CD14-positive monocyte (primary cell): ENCODE results near the gene SHC2. TPM values are rescaled to one million over a fixed set of nuclear protein-coding genes. Genes with fewer than 3 reads are reported as not detected.
A peak's percentile ranks its signal among the peaks of the same experiment; 100 is the strongest.

Source experiments
- DNase-seq, 3 donors: peaks; one replicate each; pipeline ENCODE4 v3.0.0-alpha.2; 2011 to 2022
- H2AFZ ChIP-seq: 2 replicates; pipeline ENCODE4 v1.6.0; 2012; ENCODE audit warnings: mild to moderate bottlenecking, low read depth, low read length, inconsistent platforms; ENCODE audit not compliant: insufficient read depth, poor library complexity, severe bottlenecking
- H3K27ac ChIP-seq, 2 donors: 1 replicate in 1 of 2; 2 replicates in 1 of 2; pipeline ENCODE4 v1.5.1; 2012 to 2013; ENCODE audit warnings: low read length in 2 of 2, control low read depth in 1 of 2, inconsistent platforms in 1 of 2, low read depth in 1 of 2, mild to moderate bottlenecking in 1 of 2
- H3K27me3 ChIP-seq, 2 donors: one replicate each; pipeline versions ENCODE4 v1.6.0 to v1.6.1; 2011 to 2013; ENCODE audit warnings: low read length in 2 of 2; ENCODE audit not compliant: control insufficient read depth in 2 of 2, insufficient read depth in 2 of 2
- H3K36me3 ChIP-seq, 2 donors: replicated peaks in 1 of 2; 1 replicate in 1 of 2; 2 replicates in 1 of 2; pipeline versions ENCODE4 v1.5.1 to v1.6.1; 2012 to 2013; ENCODE audit warnings: low read length in 2 of 2, control low read depth in 1 of 2, inconsistent platforms in 1 of 2, mild to moderate bottlenecking in 1 of 2; ENCODE audit not compliant: insufficient read depth in 2 of 2, control insufficient read depth in 1 of 2
- H3K4me1 ChIP-seq, 2 donors: 1 replicate in 1 of 2; 2 replicates in 1 of 2; pipeline versions ENCODE4 v1.5.1 to v1.6.1; 2012 to 2013; ENCODE audit warnings: low read length in 2 of 2, control low read depth in 1 of 2, inconsistent platforms in 1 of 2, mild to moderate bottlenecking in 1 of 2, moderate library complexity in 1 of 2; ENCODE audit not compliant: insufficient read depth in 2 of 2, control insufficient read depth in 1 of 2
- H3K4me2 ChIP-seq: replicated peaks from 2 replicates; pipeline ENCODE3; 2012; ENCODE audit warnings: low read length, moderate library complexity, mild to moderate bottlenecking; ENCODE audit not compliant: poor library complexity, severe bottlenecking; ENCODE audit errors: extremely low read depth
- H3K4me3 ChIP-seq, 3 experiments: fragments of 200-600 bp in 1 of 3; sonication (generic) in 1 of 3; replicated peaks in 1 of 3; 1 replicate in 2 of 3; 2 replicates in 1 of 3; pipeline ENCODE4 v1.5.1; 2011 to 2013; ENCODE audit warnings: low read length in 3 of 3, mild to moderate bottlenecking in 3 of 3, control low read depth in 2 of 3, low read depth in 2 of 3, inconsistent platforms in 1 of 3, moderate library complexity in 1 of 3
- H3K79me2 ChIP-seq: 2 replicates; pipeline ENCODE4 v1.6.0; 2012; ENCODE audit warnings: mild to moderate bottlenecking, control low read depth, inconsistent platforms, low read length, moderate library complexity; ENCODE audit not compliant: insufficient read depth
- H3K9ac ChIP-seq: 2 replicates; pipeline ENCODE4 v1.6.0; 2017; ENCODE audit warnings: low read length, mild to moderate bottlenecking; ENCODE audit not compliant: insufficient read depth, poor library complexity, severe bottlenecking
- H3K9me3 ChIP-seq, 2 donors: replicated peaks in 1 of 2; 1 replicate in 1 of 2; 2 replicates in 1 of 2; pipeline versions ENCODE4 v1.5.1 to v1.6.1; 2012 to 2013; ENCODE audit warnings: low read length in 2 of 2, control low read depth in 1 of 2; ENCODE audit not compliant: control insufficient read depth in 1 of 2, insufficient read depth in 1 of 2
- H4K20me1 ChIP-seq: 2 replicates; pipeline ENCODE4 v1.6.0; 2012; ENCODE audit warnings: mild to moderate bottlenecking, low read length, control low read depth, moderate library complexity; ENCODE audit not compliant: insufficient read depth
- H3K27ac Mint-ChIP-seq, 7 donors: one replicate each; pipeline ENCODE4 v1.8.0; 2020; ENCODE audit warnings: mild to moderate bottlenecking in 7 of 7, mixed read lengths in 7 of 7, moderate library complexity in 6 of 7, inconsistent platforms in 2 of 7
- H3K27me3 Mint-ChIP-seq, 3 donors: one replicate each; pipeline ENCODE4 v1.8.0; 2021 to 2022; ENCODE audit warnings: low read depth in 3 of 3, mild to moderate bottlenecking in 3 of 3, mixed read lengths in 3 of 3, moderate library complexity in 3 of 3, inconsistent platforms in 1 of 3
- H3K36me3 Mint-ChIP-seq, 2 donors: one replicate each; pipeline ENCODE4 v1.8.0; 2020; ENCODE audit warnings: mixed read lengths in 2 of 2, inconsistent platforms in 1 of 2, mild to moderate bottlenecking in 1 of 2
- H3K4me1 Mint-ChIP-seq: one replicate; pipeline ENCODE4 v1.8.0; 2020; ENCODE audit warnings: mild to moderate bottlenecking, mixed read lengths
- H3K4me3 Mint-ChIP-seq, 2 donors: one replicate each; pipeline ENCODE4 v1.8.0; 2020; ENCODE audit warnings: mild to moderate bottlenecking in 2 of 2, mixed read lengths in 2 of 2, moderate library complexity in 1 of 2
- H3K9me3 Mint-ChIP-seq, 7 donors: one replicate each; pipeline ENCODE4 v1.8.0; 2020 to 2022; ENCODE audit warnings: mixed read lengths in 7 of 7, mild to moderate bottlenecking in 6 of 7, moderate library complexity in 6 of 7, inconsistent platforms in 2 of 7
- WGBS: methylation state at CpG from one replicate; pipeline ENCODE4 v1.1.5; 2013; ENCODE audit warnings: missing lambda C conversion rate; ENCODE audit not compliant: insufficient coverage; 5-methylcytosine and 5-hydroxymethylcytosine counted together
- intact Hi-C, 2 donors: fragments of 100-400 bp; cut with micrococcal nuclease; formaldehyde crosslinking; loops; one replicate each; pipeline versions ENCODE4 v1.15.0 to v1.15.1; 2023
- polyA plus RNA-seq, 3 donors: library from polyadenylated mRNA; depleted of rRNA in 1 of 3; unstranded in 2 of 3; stranded (reverse) in 1 of 3; fragments of 300-500 nt in 2 of 3; fragments of >200 nt in 1 of 3; fragmentation: Illumina TruSeq in 2 of 3; gene quantifications; 1 replicate in 2 of 3; 2 replicates in 1 of 3; pipeline ENCODE4 v1.2.3, GENCODE V29; 2012 to 2021
- TF ChIP-seq, protein P1 (sequence below): fragments of 200-600 bp; IDR thresholded peaks from one replicate; pipeline ENCODE4 v1.8.0; 2022; ENCODE audit warnings: antibody characterized with exemption, mild to moderate bottlenecking

The SHC2 gene
- polyA plus RNA-seq, 3 donors, result not detected

DNA sequence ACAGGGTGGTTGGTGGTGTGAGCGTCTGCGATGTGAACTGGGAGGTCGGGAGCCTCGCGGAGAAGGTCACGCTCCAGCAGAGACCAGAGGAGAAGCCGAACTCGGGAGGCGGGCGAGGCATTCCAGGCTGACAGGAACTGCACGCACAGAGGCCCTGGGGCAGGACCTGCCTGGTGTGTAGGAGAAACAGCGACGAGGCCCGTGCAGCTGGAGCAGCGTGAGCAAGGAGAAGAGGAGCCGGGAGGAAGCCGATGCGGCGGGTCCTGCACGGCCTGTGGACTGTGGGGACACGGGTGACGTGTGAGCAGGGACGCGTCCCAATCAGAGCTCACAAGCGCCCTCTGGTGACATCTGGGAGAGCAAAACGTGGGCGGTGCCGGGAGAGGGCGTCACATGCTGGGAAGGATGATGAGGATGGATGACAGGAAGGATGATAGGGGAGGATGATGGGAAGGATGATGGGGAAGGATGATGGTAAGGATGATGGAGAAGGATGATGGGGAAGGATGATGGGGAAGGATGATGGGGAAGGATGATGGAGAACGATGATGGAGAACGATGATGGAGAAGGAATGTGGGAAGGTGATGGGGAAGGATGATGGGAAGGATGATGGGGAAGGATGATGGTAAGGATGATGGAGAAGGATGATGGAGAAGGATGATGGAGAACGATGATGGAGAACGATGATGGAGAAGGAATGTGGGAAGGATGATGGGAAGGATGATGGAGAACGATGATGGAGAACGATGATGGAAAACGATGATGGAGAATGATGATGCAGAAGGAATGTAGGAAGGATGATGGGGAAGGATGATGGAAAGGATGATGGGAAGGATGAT lies 19.4 kb upstream of the SHC2 start:
- H2AFZ ChIP-seq, result peak overlapping the region; percentile 46
- peaks cover 15 to 38% (median 35%) of the 10 kb centered on the region in 3 donors for H3K27me3 Mint-ChIP-seq
- no peaks in the 10 kb centered on the region for H4K20me1 ChIP-seq
- peak overlapping the region; percentile 30 for H3K4me2 ChIP-seq
- H3K9me3 ChIP-seq, result peaks cover 13 to 19% of the 10 kb centered on the region in 2 donors
- no peak overlapping the region for H3K9ac ChIP-seq
- H3K36me3 ChIP-seq, result no peaks in the 10 kb centered on the region
- peak overlapping the region in 5 of 7 donors; percentile 37 to 72 (median 58) for H3K27ac Mint-ChIP-seq
- peaks cover 17 to 34% (median 21%) of the 10 kb centered on the region in 7 donors for H3K9me3 Mint-ChIP-seq
- H3K4me3 Mint-ChIP-seq, result peak overlapping the region in 1 of 2 donors; percentile 76
- no peaks in the 10 kb centered on the region for H3K4me1 ChIP-seq
- TF ChIP-seq, protein P1, sequence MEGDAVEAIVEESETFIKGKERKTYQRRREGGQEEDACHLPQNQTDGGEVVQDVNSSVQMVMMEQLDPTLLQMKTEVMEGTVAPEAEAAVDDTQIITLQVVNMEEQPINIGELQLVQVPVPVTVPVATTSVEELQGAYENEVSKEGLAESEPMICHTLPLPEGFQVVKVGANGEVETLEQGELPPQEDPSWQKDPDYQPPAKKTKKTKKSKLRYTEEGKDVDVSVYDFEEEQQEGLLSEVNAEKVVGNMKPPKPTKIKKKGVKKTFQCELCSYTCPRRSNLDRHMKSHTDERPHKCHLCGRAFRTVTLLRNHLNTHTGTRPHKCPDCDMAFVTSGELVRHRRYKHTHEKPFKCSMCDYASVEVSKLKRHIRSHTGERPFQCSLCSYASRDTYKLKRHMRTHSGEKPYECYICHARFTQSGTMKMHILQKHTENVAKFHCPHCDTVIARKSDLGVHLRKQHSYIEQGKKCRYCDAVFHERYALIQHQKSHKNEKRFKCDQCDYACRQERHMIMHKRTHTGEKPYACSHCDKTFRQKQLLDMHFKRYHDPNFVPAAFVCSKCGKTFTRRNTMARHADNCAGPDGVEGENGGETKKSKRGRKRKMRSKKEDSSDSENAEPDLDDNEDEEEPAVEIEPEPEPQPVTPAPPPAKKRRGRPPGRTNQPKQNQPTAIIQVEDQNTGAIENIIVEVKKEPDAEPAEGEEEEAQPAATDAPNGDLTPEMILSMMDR, result no peak
- H3K4me1 Mint-ChIP-seq, result peaks cover 5% of the 10 kb centered on the region
- no peaks in the 10 kb centered on the region for H3K36me3 Mint-ChIP-seq
- 47% methylated on average over 29 of the region's 36 CpGs for WGBS
- intact Hi-C loops, result loop anchor here in 1 of 2 donors (10.0 kb wide), 1 partner anchor 135 kb away; the partner anchor contains the start of gene MIER2
- no peaks in the 10 kb centered on the region for H3K79me2 ChIP-seq
- DNase-seq, result peak in 2 of 3 donors; percentile 32 to 66
- no peak overlapping the region for H3K4me3 ChIP-seq
- peaks cover 0 to under 1% of the 10 kb centered on the region in 2 donors for H3K27me3 ChIP-seq
- H3K27ac ChIP-seq, result no peak overlapping the region

DNA sequence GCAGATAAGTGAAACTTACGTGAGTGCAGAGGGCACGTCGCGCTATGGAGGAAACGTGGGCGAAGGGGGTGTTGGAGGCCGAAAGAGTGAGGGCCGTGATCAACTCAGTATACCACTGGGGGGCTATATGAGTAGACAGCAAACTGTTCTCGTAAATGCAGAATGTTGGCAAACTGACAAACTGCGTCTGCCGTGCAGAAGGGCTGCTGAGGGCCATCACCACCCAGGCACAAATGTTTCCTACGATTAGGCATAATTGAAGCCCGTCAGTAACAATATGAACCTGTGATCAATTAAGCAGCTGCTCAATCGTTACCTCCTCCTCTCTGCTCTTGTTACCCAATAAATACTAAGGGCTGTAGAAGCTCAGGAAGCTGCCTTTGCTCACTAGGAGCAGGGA lies 18.1 kb upstream of the SHC2 start:
- WGBS, result 80% methylated on average over 6 of the region's 14 CpGs
- Histone ChIP-seq H4K20me1 (no peaks in the 10 kb centered on the region), H3K4me2 (no peak overlapping the region), H3K79me2 (no peaks in the 10 kb centered on the region), H3K36me3 (no peaks in the 10 kb centered on the region), H3K9me3 (peaks cover 13 to 19% of the 10 kb centered on the region in 2 donors), H2AFZ (no peak overlapping the region), H3K4me3 (no peak overlapping the region), H3K27ac (no peak overlapping the region), H3K4me1 (no peaks in the 10 kb centered on the region), H3K27me3 (no peaks in the 10 kb centered on the region), H3K9ac (no peak overlapping the region)
- peaks cover 10 to 29% (median 25%) of the 10 kb centered on the region in 3 donors for H3K27me3 Mint-ChIP-seq
- H3K27ac Mint-ChIP-seq, result no peak overlapping the region
- intact Hi-C loops, result no loop called here
- TF ChIP-seq, protein P1, result no peak
- no peak for DNase-seq
- peaks cover 17 to 32% (median 21%) of the 10 kb centered on the region in 7 donors for H3K9me3 Mint-ChIP-seq
- peaks cover 5% of the 10 kb centered on the region for H3K4me1 Mint-ChIP-seq
- no peaks in the 10 kb centered on the region for H3K36me3 Mint-ChIP-seq
- H3K4me3 Mint-ChIP-seq, result no peak overlapping the region
